ENCODE results near the gene DIP2C. TPM values are rescaled to one million over a fixed set of nuclear protein-coding genes. Genes with fewer than 3 reads are reported as not detected.

Gene DIP2C
- total RNA-seq, 1 donor from 2014 or later = 52.6 TPM

DNA sequence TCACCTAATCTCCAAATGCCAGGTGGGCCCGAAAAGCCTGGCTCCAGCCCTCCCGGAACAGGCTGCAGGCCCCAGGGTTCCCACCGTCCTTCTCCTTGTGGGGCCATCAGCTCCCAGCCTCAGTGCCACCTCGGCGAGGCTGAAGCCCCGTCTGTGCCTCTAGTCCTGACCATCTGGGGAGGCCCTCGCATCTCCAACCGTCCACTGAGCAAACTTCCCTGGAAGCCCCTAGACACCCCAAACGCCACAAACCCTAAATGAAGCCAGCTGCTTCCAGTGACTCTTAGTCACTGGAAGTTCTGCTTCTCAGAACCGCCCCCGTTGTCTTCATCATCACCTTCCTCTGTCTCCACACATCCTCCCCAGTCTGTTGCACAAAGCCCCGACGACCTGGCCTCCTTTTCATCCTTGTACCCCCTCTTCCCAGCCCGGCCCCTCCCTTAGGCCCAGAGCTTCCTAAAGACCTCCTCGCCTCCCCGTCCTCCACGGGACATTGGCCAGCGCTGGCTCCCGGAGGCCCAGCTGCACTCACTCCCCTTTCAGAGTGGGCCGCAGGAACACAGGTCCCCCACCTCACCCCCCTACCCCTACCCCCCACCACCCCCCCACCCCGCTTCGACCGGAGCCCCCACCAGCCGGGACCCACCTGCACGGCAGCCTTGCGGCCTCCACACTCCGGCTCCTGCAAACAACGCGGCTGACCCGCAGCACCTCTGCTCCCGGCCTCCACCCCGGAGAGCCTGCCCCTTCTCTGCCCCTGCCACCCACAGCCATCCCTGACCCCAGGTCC lies 1.1 kb upstream of the DIP2C start:
- no peak for DNase-seq
- Mint-ChIP-seq H3K36me3 (ENCODE audit: unreplicated experiment) (no peaks in the 10 kb centered on the region), H3K4me3 (ENCODE audit: unreplicated experiment) (peak overlapping the region; percentile 75), H3K9me3 (ENCODE audit: unreplicated experiment) (peaks cover 19% of the 10 kb centered on the region), H3K27me3 (ENCODE audit: unreplicated experiment) (peaks cover 13% of the 10 kb centered on the region), H3K27ac (ENCODE audit: unreplicated experiment) (peak overlapping the region; percentile 83), H3K4me1 (ENCODE audit: low read depth, unreplicated experiment) (peaks cover 24% of the 10 kb centered on the region)
- TF ChIP-seq, protein P1, sequence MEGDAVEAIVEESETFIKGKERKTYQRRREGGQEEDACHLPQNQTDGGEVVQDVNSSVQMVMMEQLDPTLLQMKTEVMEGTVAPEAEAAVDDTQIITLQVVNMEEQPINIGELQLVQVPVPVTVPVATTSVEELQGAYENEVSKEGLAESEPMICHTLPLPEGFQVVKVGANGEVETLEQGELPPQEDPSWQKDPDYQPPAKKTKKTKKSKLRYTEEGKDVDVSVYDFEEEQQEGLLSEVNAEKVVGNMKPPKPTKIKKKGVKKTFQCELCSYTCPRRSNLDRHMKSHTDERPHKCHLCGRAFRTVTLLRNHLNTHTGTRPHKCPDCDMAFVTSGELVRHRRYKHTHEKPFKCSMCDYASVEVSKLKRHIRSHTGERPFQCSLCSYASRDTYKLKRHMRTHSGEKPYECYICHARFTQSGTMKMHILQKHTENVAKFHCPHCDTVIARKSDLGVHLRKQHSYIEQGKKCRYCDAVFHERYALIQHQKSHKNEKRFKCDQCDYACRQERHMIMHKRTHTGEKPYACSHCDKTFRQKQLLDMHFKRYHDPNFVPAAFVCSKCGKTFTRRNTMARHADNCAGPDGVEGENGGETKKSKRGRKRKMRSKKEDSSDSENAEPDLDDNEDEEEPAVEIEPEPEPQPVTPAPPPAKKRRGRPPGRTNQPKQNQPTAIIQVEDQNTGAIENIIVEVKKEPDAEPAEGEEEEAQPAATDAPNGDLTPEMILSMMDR (IDR thresholded peaks at IDR 0.05; ENCODE audit: partially characterized antibody, unreplicated experiment) = no peak

GRCh38 chr10:689121-689451 lies 382 bp downstream of the DIP2C start:
- Mint-ChIP-seq H3K27me3 (ENCODE audit: unreplicated experiment) (peaks cover 15% of the 10 kb centered on the region), H3K4me1 (ENCODE audit: low read depth, unreplicated experiment) (peaks cover 24% of the 10 kb centered on the region), H3K9me3 (ENCODE audit: unreplicated experiment) (peaks cover 19% of the 10 kb centered on the region), H3K4me3 (ENCODE audit: unreplicated experiment) (no peak overlapping the region), H3K27ac (ENCODE audit: unreplicated experiment) (no peak overlapping the region), H3K36me3 (ENCODE audit: unreplicated experiment) (no peaks in the 10 kb centered on the region)
- peak; percentile 42 for DNase-seq
- TF ChIP-seq, protein P1 (IDR thresholded peaks at IDR 0.05; ENCODE audit: partially characterized antibody, unreplicated experiment) = no peak

DNA sequence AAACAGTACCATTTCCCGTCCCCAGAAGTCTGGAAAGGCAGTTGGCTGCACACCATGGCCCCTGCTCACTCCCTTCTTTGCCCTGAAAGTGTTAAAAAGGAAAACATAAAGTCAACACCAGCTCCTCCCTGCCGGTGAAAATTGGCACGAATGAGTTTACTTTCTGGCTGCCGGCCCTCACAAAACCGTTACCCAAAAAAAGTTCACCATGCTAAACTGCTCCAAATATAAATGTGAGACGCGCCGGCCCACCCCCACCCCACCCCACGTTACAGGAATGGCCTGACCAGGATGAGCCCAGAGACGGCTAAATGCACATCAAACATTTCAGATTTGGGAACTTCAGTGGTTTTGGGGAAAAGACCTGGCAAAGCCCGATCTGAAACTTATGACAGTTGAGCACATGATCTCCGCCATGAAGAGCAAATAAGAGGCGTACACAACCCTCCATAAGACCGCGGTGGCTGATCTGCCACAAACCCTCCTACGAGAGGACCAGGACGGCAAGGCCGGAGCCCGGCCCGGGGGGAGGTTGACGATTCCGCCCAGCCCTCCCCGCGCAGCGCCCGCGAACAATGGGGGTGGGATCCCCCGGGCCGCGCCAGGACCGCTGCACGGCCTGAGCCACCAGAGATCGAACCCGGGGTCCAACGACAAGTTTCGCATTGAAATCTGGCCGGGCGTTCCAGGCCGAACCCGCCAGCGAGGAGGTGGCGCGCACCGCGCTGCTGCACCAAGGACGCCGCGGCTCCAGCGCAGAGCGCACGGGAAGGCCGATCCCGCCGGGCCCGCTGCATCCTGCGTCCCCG lies 952 bp downstream of the DIP2C start:
- Mint-ChIP-seq H3K4me1 (ENCODE audit: low read depth, unreplicated experiment) (peaks cover 27% of the 10 kb centered on the region), H3K4me3 (ENCODE audit: unreplicated experiment) (peak overlapping the region; percentile 94), H3K27me3 (ENCODE audit: unreplicated experiment) (peaks cover 15% of the 10 kb centered on the region), H3K9me3 (ENCODE audit: unreplicated experiment) (peaks cover 19% of the 10 kb centered on the region), H3K27ac (ENCODE audit: unreplicated experiment) (peak overlapping the region; percentile 91), H3K36me3 (ENCODE audit: unreplicated experiment) (no peaks in the 10 kb centered on the region)
- DNase-seq = peak; percentile 69
- TF ChIP-seq, protein P1 (IDR thresholded peaks at IDR 0.05; ENCODE audit: partially characterized antibody, unreplicated experiment) = no peak

GRCh38 chr10:687583-688311 lies 1.7 kb downstream of the DIP2C start:
- Mint-ChIP-seq H3K4me3 (ENCODE audit: unreplicated experiment) (peak overlapping the region; percentile 94), H3K4me1 (ENCODE audit: low read depth, unreplicated experiment) (peaks cover 29% of the 10 kb centered on the region), H3K9me3 (ENCODE audit: unreplicated experiment) (peaks cover 18% of the 10 kb centered on the region), H3K27ac (ENCODE audit: unreplicated experiment) (peak overlapping the region; percentile 91), H3K36me3 (ENCODE audit: unreplicated experiment) (no peaks in the 10 kb centered on the region), H3K27me3 (ENCODE audit: unreplicated experiment) (peaks cover 15% of the 10 kb centered on the region)
- no peak for DNase-seq
- TF ChIP-seq, protein P1 (IDR thresholded peaks at IDR 0.05; ENCODE audit: partially characterized antibody, unreplicated experiment) = no peak

Data from glutamatergic neuron (in vitro differentiated cells).